ENCODE results near the gene ABAT.

Gene ABAT

GRCh38 chr16:8816967-8817655, 142.7 kb downstream of the ABAT start:
- Histone ChIP-seq H3K9ac (ENCODE audit: low read length) (no peak overlapping the region), H3K9me3 (ENCODE audit: control insufficient read depth, low read depth, low read length) (no peaks in the 10 kb centered on the region), H3K36me3 (ENCODE audit: control insufficient read depth, low read depth, low read length) (peaks cover 64% of the 10 kb centered on the region), H3K27ac (ENCODE audit: low read length) (no peak overlapping the region), H3K4me1 (ENCODE audit: control insufficient read depth, low read depth, low read length) (peaks cover 1% of the 10 kb centered on the region), H3K4me3 (ENCODE audit: low read length) (no peak overlapping the region), H3K27me3 (ENCODE audit: control insufficient read depth, insufficient read depth, low read length) (no peaks in the 10 kb centered on the region)

GRCh38 chr16:8818504-8819270, 144.3 kb downstream of the ABAT start:
- Histone ChIP-seq H3K4me1 (ENCODE audit: control insufficient read depth, low read depth, low read length) (peaks cover 9% of the 10 kb centered on the region), H3K27me3 (ENCODE audit: control insufficient read depth, insufficient read depth, low read length) (no peaks in the 10 kb centered on the region), H3K36me3 (ENCODE audit: control insufficient read depth, low read depth, low read length) (peaks cover 50% of the 10 kb centered on the region), H3K9ac (ENCODE audit: low read length) (no peak overlapping the region), H3K9me3 (ENCODE audit: control insufficient read depth, low read depth, low read length) (no peaks in the 10 kb centered on the region), H3K4me3 (ENCODE audit: low read length) (no peak overlapping the region), H3K27ac (ENCODE audit: low read length) (no peak overlapping the region)

GRCh38 chr16:8819411-8820034, 145.1 kb downstream of the ABAT start:
- Histone ChIP-seq H3K27me3 (ENCODE audit: control insufficient read depth, insufficient read depth, low read length) (no peaks in the 10 kb centered on the region), H3K9me3 (ENCODE audit: control insufficient read depth, low read depth, low read length) (no peaks in the 10 kb centered on the region), H3K4me3 (ENCODE audit: low read length) (no peak overlapping the region), H3K9ac (ENCODE audit: low read length) (no peak overlapping the region), H3K4me1 (ENCODE audit: control insufficient read depth, low read depth, low read length) (peaks cover 9% of the 10 kb centered on the region), H3K36me3 (ENCODE audit: control insufficient read depth, low read depth, low read length) (peaks cover 50% of the 10 kb centered on the region), H3K27ac (ENCODE audit: low read length) (no peak overlapping the region)

GRCh38 chr16:8822403-8822802, 148.0 kb downstream of the ABAT start:
- Histone ChIP-seq H3K27ac (ENCODE audit: low read length) (no peak overlapping the region), H3K9ac (ENCODE audit: low read length) (no peak overlapping the region), H3K4me1 (ENCODE audit: control insufficient read depth, low read depth, low read length) (peaks cover 9% of the 10 kb centered on the region), H3K9me3 (ENCODE audit: control insufficient read depth, low read depth, low read length) (no peaks in the 10 kb centered on the region), H3K36me3 (ENCODE audit: control insufficient read depth, low read depth, low read length) (peaks cover 34% of the 10 kb centered on the region), H3K27me3 (ENCODE audit: control insufficient read depth, insufficient read depth, low read length) (no peaks in the 10 kb centered on the region), H3K4me3 (ENCODE audit: low read length) (no peak overlapping the region)

- Histone ChIP-seq H3K36me3 (ENCODE audit: control insufficient read depth, low read depth, low read length) (peaks cover 27% of the 10 kb centered on the region), H3K27ac (ENCODE audit: low read length) (no peak overlapping the region), H3K27me3 (ENCODE audit: control insufficient read depth, insufficient read depth, low read length) (no peaks in the 10 kb centered on the region), H3K9me3 (ENCODE audit: control insufficient read depth, low read depth, low read length) (no peaks in the 10 kb centered on the region), H3K9ac (ENCODE audit: low read length) (no peak overlapping the region), H3K4me1 (ENCODE audit: control insufficient read depth, low read depth, low read length) (peaks cover 23% of the 10 kb centered on the region), H3K4me3 (ENCODE audit: low read length) (no peak overlapping the region)
Measured at GRCh38 chr16:8826278-8826879, 152.0 kb downstream of the ABAT start.

GRCh38 chr16:8828541-8829165, 154.2 kb downstream of the ABAT start:
- H3K27me3 ChIP-seq (ENCODE audit: control insufficient read depth, insufficient read depth, low read length) = no peaks in the 10 kb centered on the region
- H3K4me1 ChIP-seq (ENCODE audit: control insufficient read depth, low read depth, low read length) = peaks cover 28% of the 10 kb centered on the region
- no peak overlapping the region for H3K9ac ChIP-seq (ENCODE audit: low read length)
- peaks cover 26% of the 10 kb centered on the region for H3K36me3 ChIP-seq (ENCODE audit: control insufficient read depth, low read depth, low read length)
- no peaks in the 10 kb centered on the region for H3K9me3 ChIP-seq (ENCODE audit: control insufficient read depth, low read depth, low read length)
- no peak overlapping the region for H3K27ac ChIP-seq (ENCODE audit: low read length)
- no peak overlapping the region for H3K4me3 ChIP-seq (ENCODE audit: low read length)

GRCh38 chr16:8831450-8831849, 157.0 kb downstream of the ABAT start:
- Histone ChIP-seq H3K9me3 (ENCODE audit: control insufficient read depth, low read depth, low read length) (no peaks in the 10 kb centered on the region), H3K4me1 (ENCODE audit: control insufficient read depth, low read depth, low read length) (peaks cover 32% of the 10 kb centered on the region), H3K4me3 (ENCODE audit: low read length) (peak overlapping the region; percentile 23), H3K9ac (ENCODE audit: low read length) (peak overlapping the region; percentile 80), H3K36me3 (ENCODE audit: control insufficient read depth, low read depth, low read length) (peaks cover 13% of the 10 kb centered on the region), H3K27me3 (ENCODE audit: control insufficient read depth, insufficient read depth, low read length) (no peaks in the 10 kb centered on the region), H3K27ac (ENCODE audit: low read length) (peak overlapping the region; percentile 89)

- peak overlapping the region; percentile 89 for H3K27ac ChIP-seq (ENCODE audit: low read length)
- H3K9me3 ChIP-seq (ENCODE audit: control insufficient read depth, low read depth, low read length) = no peaks in the 10 kb centered on the region
- H3K4me3 ChIP-seq (ENCODE audit: low read length) = peak overlapping the region; percentile 23
- no peaks in the 10 kb centered on the region for H3K27me3 ChIP-seq (ENCODE audit: control insufficient read depth, insufficient read depth, low read length)
- H3K4me1 ChIP-seq (ENCODE audit: control insufficient read depth, low read depth, low read length) = peaks cover 32% of the 10 kb centered on the region
- H3K36me3 ChIP-seq (ENCODE audit: control insufficient read depth, low read depth, low read length) = peaks cover 13% of the 10 kb centered on the region
- H3K9ac ChIP-seq (ENCODE audit: low read length) = peak overlapping the region; percentile 80
Measured at GRCh38 chr16:8831871-8832716, 157.7 kb downstream of the ABAT start.

- Histone ChIP-seq H3K4me3 (ENCODE audit: low read length) (peak overlapping the region; percentile 20), H3K9ac (ENCODE audit: low read length) (peak overlapping the region; percentile 80), H3K36me3 (ENCODE audit: control insufficient read depth, low read depth, low read length) (peaks cover 13% of the 10 kb centered on the region), H3K9me3 (ENCODE audit: control insufficient read depth, low read depth, low read length) (no peaks in the 10 kb centered on the region), H3K27ac (ENCODE audit: low read length) (peak overlapping the region; percentile 89), H3K27me3 (ENCODE audit: control insufficient read depth, insufficient read depth, low read length) (no peaks in the 10 kb centered on the region), H3K4me1 (ENCODE audit: control insufficient read depth, low read depth, low read length) (peaks cover 32% of the 10 kb centered on the region)
Measured at GRCh38 chr16:8832717-8833105, 158.3 kb downstream of the ABAT start.

Measured in iPS-18a (cell line).